ENCODE measurements around the gene RUNX2. TPM values are rescaled to one million over a fixed set of nuclear protein-coding genes. Genes with fewer than 3 reads are reported as not detected.

The RUNX2 gene
- total and polyA plus RNA-seq, 2 experiments from 2014 or later, result 1.0 to 2.1 TPM

DNA sequence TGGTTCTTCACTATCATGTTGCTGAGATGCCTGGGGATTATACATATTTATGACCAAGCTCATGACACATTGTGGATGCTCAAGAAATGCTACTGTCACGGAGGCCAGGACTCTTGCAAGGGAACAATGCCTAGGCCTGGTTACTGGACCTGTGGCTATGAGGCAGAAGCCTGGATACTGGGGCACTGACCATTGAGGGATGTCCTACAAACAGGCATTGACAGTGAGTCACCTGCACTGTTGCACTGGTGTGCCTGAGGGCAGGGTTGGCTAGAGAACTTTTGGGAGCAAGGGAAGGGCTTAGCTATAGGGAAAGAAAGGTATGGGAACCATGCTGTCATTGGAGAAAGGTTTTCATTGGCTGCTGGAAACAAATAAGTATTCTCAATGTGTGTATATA lies 362.7 kb downstream of the RUNX2 start:
- no peaks in the 10 kb centered on the region for H3K9me3 ChIP-seq (ENCODE audit: low read depth)
- TF ChIP-seq, protein P1, sequence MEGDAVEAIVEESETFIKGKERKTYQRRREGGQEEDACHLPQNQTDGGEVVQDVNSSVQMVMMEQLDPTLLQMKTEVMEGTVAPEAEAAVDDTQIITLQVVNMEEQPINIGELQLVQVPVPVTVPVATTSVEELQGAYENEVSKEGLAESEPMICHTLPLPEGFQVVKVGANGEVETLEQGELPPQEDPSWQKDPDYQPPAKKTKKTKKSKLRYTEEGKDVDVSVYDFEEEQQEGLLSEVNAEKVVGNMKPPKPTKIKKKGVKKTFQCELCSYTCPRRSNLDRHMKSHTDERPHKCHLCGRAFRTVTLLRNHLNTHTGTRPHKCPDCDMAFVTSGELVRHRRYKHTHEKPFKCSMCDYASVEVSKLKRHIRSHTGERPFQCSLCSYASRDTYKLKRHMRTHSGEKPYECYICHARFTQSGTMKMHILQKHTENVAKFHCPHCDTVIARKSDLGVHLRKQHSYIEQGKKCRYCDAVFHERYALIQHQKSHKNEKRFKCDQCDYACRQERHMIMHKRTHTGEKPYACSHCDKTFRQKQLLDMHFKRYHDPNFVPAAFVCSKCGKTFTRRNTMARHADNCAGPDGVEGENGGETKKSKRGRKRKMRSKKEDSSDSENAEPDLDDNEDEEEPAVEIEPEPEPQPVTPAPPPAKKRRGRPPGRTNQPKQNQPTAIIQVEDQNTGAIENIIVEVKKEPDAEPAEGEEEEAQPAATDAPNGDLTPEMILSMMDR (IDR thresholded peaks at IDR 0.05; ENCODE audit: poor library complexity), result no peak
- TF ChIP-seq EZH2 (IDR thresholded peaks at IDR 0.05; ENCODE audit: borderline replicate concordance), result no peak
- TF ChIP-seq EZH2phosphoT487 (IDR thresholded peaks at IDR 0.05; ENCODE audit: low read depth, severe bottlenecking, unreplicated experiment), result no peak
- no peak for DNase-seq (ENCODE audit: low spot score)
- no peaks in the 10 kb centered on the region for H3K79me2 ChIP-seq
- no peaks in the 10 kb centered on the region for H3K4me1 ChIP-seq (ENCODE audit: insufficient read depth)
- H3K4me2 ChIP-seq, result no peak overlapping the region
- H3K27me3 ChIP-seq, result no peaks in the 10 kb centered on the region
- H2AFZ ChIP-seq, result no peak overlapping the region
- no peaks in the 10 kb centered on the region for H3K36me3 ChIP-seq (replicated peaks; ENCODE audit: insufficient read depth, low read depth)
- H3K9me2 ChIP-seq (replicated peaks; ENCODE audit: insufficient read depth), result no peaks in the 10 kb centered on the region
- H3K4me3 ChIP-seq, result no peak overlapping the region
- no peak overlapping the region for H3K27ac ChIP-seq
- WGBS (ENCODE audit: low lambda C conversion rate, missing lambda C conversion rate), result 92% methylated on average over 1 of the region's 1 CpG
- no peaks in the 10 kb centered on the region for H4K20me1 ChIP-seq (ENCODE audit: insufficient read depth, poor library complexity, severe bottlenecking)

DNA sequence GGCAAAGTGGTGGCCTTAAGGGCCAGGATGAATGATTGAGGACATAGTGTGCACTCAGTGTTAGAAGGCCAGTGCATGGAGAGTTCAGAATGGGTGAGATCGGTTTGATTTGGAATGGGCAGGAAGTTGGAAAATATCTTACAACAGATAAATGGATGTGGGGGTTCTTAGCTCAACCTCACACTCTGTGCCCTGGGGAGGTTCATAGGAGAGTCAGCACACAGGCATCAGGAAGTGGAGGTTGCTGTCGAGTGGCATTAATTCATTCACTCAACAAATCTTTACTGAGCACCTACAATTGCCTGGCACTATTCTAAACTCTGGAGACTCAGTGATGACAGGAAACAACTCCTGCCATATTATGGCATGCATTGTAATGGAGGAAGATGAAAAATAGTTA lies 363.3 kb downstream of the RUNX2 start:
- TF ChIP-seq, protein P1 (IDR thresholded peaks at IDR 0.05; ENCODE audit: poor library complexity), result no peak
- no peak for TF ChIP-seq EZH2 (IDR thresholded peaks at IDR 0.05; ENCODE audit: borderline replicate concordance)
- Histone ChIP-seq H3K9me3 (ENCODE audit: low read depth) (no peaks in the 10 kb centered on the region), H3K9me2 (replicated peaks; ENCODE audit: insufficient read depth) (no peaks in the 10 kb centered on the region), H3K4me3 (no peak overlapping the region), H3K36me3 (replicated peaks; ENCODE audit: insufficient read depth, low read depth) (no peaks in the 10 kb centered on the region), H4K20me1 (ENCODE audit: insufficient read depth, poor library complexity, severe bottlenecking) (no peaks in the 10 kb centered on the region), H3K27me3 (no peaks in the 10 kb centered on the region), H3K4me2 (no peak overlapping the region), H3K27ac (no peak overlapping the region), H2AFZ (no peak overlapping the region), H3K4me1 (ENCODE audit: insufficient read depth) (no peaks in the 10 kb centered on the region), H3K79me2 (no peaks in the 10 kb centered on the region)
- no peak for DNase-seq (ENCODE audit: low spot score)
- 92% methylated on average over 2 of the region's 2 CpGs for WGBS (ENCODE audit: low lambda C conversion rate, missing lambda C conversion rate)

DNA sequence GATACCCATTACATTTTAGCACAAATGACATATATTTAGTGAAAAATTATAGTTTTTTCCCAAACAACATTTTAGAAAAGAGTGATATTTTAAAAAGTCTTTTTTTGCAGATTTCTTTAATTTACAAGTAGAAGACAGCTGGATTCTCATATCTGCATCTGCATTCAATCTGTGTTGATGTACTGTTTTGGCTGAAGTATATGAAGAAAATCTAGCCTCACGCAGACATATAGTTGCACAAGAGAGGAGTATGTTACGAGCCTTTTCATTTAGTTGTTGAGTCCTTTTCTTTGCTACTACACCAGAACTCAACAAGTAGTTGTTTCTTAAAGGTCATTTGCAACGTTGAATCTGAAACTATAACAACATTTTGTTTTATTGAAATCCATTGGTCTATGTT lies 363.9 kb downstream of the RUNX2 start:
- Histone ChIP-seq H2AFZ (no peak overlapping the region), H3K36me3 (replicated peaks; ENCODE audit: insufficient read depth, low read depth) (no peaks in the 10 kb centered on the region), H3K79me2 (no peaks in the 10 kb centered on the region), H3K27me3 (no peaks in the 10 kb centered on the region), H3K9me3 (ENCODE audit: low read depth) (no peaks in the 10 kb centered on the region), H3K4me3 (no peak overlapping the region), H3K27ac (no peak overlapping the region), H3K9me2 (replicated peaks; ENCODE audit: insufficient read depth) (no peaks in the 10 kb centered on the region), H3K4me2 (no peak overlapping the region), H3K4me1 (ENCODE audit: insufficient read depth) (no peaks in the 10 kb centered on the region), H4K20me1 (ENCODE audit: insufficient read depth, poor library complexity, severe bottlenecking) (no peaks in the 10 kb centered on the region)
- 89% methylated on average over 3 of the region's 3 CpGs for WGBS (ENCODE audit: low lambda C conversion rate, missing lambda C conversion rate)
- TF ChIP-seq, protein P1 (IDR thresholded peaks at IDR 0.05; ENCODE audit: poor library complexity), result no peak
- TF ChIP-seq EZH2phosphoT487 (IDR thresholded peaks at IDR 0.05; ENCODE audit: low read depth, severe bottlenecking, unreplicated experiment) (no peak), EZH2 (IDR thresholded peaks at IDR 0.05; ENCODE audit: borderline replicate concordance) (no peak)
- DNase-seq (ENCODE audit: low spot score), result no peak

DNA sequence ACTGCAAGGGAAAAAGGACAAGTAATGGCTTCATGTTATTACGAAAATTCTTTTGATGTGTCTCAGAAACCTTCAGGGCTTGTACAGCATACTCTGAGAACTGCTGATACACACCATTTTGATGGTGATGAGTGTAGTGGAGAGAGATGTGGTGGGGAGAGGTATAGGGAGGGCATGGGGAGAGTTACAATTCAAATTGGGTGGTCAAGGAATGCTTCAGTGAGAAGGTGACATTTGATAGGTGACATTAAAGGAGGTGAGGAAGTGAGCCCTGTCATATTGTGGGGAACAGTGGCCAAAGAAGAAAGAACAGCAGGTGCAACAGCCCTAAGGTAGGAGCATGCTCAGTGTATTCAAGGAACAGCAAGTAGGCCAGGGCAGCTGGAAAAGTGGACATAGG lies 368.6 kb downstream of the RUNX2 start:
- peaks cover 6% of the 10 kb centered on the region for H3K4me1 ChIP-seq (ENCODE audit: insufficient read depth)
- H2AFZ ChIP-seq, result no peak overlapping the region
- H3K36me3 ChIP-seq (replicated peaks; ENCODE audit: insufficient read depth, low read depth), result no peaks in the 10 kb centered on the region
- H3K9me3 ChIP-seq (ENCODE audit: low read depth), result no peaks in the 10 kb centered on the region
- WGBS (ENCODE audit: low lambda C conversion rate, missing lambda C conversion rate), result 81% methylated on average over 1 of the region's 1 CpG
- H3K79me2 ChIP-seq, result no peaks in the 10 kb centered on the region
- no peak overlapping the region for H3K4me2 ChIP-seq
- DNase-seq (ENCODE audit: low spot score), result no peak
- H3K4me3 ChIP-seq, result no peak overlapping the region
- TF ChIP-seq EZH2 (IDR thresholded peaks at IDR 0.05; ENCODE audit: borderline replicate concordance) (no peak), EZH2phosphoT487 (IDR thresholded peaks at IDR 0.05; ENCODE audit: low read depth, severe bottlenecking, unreplicated experiment) (no peak)
- TF ChIP-seq, protein P1 (IDR thresholded peaks at IDR 0.05; ENCODE audit: poor library complexity), result no peak
- no peak overlapping the region for H3K27ac ChIP-seq
- H3K9me2 ChIP-seq (replicated peaks; ENCODE audit: insufficient read depth), result no peaks in the 10 kb centered on the region
- H3K27me3 ChIP-seq, result no peaks in the 10 kb centered on the region
- no peaks in the 10 kb centered on the region for H4K20me1 ChIP-seq (ENCODE audit: insufficient read depth, poor library complexity, severe bottlenecking)

All from hepatocyte (in vitro differentiated cells).